K562 (cell line): ENCODE data around the gene PTPRF. TPM values are rescaled to one million over a fixed set of nuclear protein-coding genes. Genes with fewer than 3 reads are reported as not detected.

ENCODE experiments used
- EGR1 ChIP-seq: fragments of 450-650 bp; conservative IDR thresholded peaks from 2 replicates; pipeline ENCODE4 v1.6.1; 2017; ENCODE audit warnings: mild to moderate bottlenecking
- MAZ ChIP-seq, 2 experiments: fragments of 450-650 bp in 1 of 2; sonication (generic) in 1 of 2; formaldehyde crosslinking; IDR thresholded peaks in 1 of 2; conservative IDR thresholded peaks in 1 of 2; 2 replicates each; pipeline versions ENCODE4 v1.4.0 to v1.5.0; 2020; ENCODE audit warnings: mild to moderate bottlenecking in 1 of 2, missing genetic modification reagents in 1 of 2
- PURB ChIP-seq: sonication (generic); formaldehyde crosslinking; IDR thresholded peaks from 2 replicates; pipeline ENCODE4 v1.9.0; 2021; ENCODE audit warnings: low read depth, mild to moderate bottlenecking, missing genetic modification reagents
- ZBTB7A ChIP-seq: IDR thresholded peaks from 2 replicates; pipeline ENCODE4 v1.6.1; 2011; ENCODE audit warnings: low read depth, mild to moderate bottlenecking, low read length, moderate library complexity, borderline replicate concordance; ENCODE audit not compliant: control insufficient read depth
- polyA plus RNA-seq, 8 experiments: library from polyadenylated mRNA; depleted of rRNA in 4 of 8; stranded (reverse) in 5 of 8; unstranded in 3 of 8; fragments of >200 nt; fragmentation: Nextera tagmentation in 2 of 8; fragmentation: Illumina TruSeq in 1 of 8; extraction: Ambion mirVana in 2 of 8; extraction: Trizol in 1 of 8; gene quantifications; 2 replicates each; pipeline versions ENCODE4 v1.2.1 to v1.2.3, GENCODE V29; 2011 to 2014; ENCODE audit warnings: inconsistent platforms in 1 of 8, missing spikeins in 1 of 8
- total RNA-seq, 7 experiments: library from RNA; depleted of rRNA in 6 of 7; stranded (reverse); fragments of >200 nt in 6 of 7; fragmentation: Illumina TruSeq in 2 of 7; extraction: Trizol in 2 of 7; gene quantifications; 2 replicates each; pipeline versions ENCODE4 v1.2.1 to v1.2.3, GENCODE V29; 2011 to 2021; ENCODE audit warnings: low replicate concordance in 1 of 7
- TF ChIP-seq, protein P1 (sequence below), 2 experiments: fragments of 450-650 bp; formaldehyde crosslinking in 1 of 2; IDR thresholded peaks; 2 replicates each; pipeline versions ENCODE4 v1.4.0 to v1.6.1; 2014 to 2020; ENCODE audit warnings: mild to moderate bottlenecking in 2 of 2, borderline replicate concordance in 1 of 2, low read depth in 1 of 2
- TF ChIP-seq, protein P2 (sequence below), 2 experiments: IDR thresholded peaks; 2 replicates each; pipeline ENCODE4 v1.6.1; 2012; ENCODE audit warnings: improper control_type of control experiment in 2 of 2, low read depth in 2 of 2, low read length in 2 of 2, borderline replicate concordance in 1 of 2

Gene PTPRF
- total and polyA plus RNA-seq, 9 of the 15 experiments (the other 6 are each of a cell fraction or from before 2014, with no cell fraction given), result 0.13 to 4.3 (median 1.1) TPM

DNA sequence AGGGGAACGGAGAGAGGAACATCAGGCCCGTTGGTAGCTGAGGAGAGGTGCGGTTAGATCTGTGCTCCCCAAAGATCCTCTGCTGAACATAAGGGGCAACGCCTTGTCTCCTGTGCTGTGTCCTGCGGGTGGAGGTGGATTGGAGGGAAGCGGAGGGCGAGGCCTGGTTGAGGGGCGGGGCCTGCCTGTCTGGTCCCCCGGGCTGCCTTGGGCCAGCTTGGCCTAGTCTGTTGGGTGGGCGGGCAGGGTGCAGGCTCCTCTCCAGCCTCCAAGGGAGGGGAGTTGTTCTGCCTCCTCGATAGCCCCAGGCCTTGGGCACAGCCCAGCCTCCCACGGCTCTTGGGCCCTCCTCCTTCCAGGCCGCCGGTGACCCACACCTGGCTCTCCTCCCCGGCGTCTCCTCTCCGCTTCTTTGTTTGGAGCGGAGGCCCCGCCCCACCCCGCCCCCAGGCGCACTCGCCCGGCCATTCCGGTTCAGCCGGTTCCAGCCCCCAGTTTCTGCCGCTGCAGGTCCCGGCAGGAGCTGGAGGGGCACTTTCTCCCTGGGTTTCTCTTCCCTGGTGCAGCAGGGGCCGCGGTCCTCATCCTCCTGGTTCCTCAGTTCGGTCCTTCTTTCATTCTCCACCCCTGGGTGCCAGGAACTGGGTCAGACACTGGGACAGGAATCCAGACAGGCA lies 19.4 kb downstream of the PTPRF start (continued):
- TF ChIP-seq, protein P1, sequence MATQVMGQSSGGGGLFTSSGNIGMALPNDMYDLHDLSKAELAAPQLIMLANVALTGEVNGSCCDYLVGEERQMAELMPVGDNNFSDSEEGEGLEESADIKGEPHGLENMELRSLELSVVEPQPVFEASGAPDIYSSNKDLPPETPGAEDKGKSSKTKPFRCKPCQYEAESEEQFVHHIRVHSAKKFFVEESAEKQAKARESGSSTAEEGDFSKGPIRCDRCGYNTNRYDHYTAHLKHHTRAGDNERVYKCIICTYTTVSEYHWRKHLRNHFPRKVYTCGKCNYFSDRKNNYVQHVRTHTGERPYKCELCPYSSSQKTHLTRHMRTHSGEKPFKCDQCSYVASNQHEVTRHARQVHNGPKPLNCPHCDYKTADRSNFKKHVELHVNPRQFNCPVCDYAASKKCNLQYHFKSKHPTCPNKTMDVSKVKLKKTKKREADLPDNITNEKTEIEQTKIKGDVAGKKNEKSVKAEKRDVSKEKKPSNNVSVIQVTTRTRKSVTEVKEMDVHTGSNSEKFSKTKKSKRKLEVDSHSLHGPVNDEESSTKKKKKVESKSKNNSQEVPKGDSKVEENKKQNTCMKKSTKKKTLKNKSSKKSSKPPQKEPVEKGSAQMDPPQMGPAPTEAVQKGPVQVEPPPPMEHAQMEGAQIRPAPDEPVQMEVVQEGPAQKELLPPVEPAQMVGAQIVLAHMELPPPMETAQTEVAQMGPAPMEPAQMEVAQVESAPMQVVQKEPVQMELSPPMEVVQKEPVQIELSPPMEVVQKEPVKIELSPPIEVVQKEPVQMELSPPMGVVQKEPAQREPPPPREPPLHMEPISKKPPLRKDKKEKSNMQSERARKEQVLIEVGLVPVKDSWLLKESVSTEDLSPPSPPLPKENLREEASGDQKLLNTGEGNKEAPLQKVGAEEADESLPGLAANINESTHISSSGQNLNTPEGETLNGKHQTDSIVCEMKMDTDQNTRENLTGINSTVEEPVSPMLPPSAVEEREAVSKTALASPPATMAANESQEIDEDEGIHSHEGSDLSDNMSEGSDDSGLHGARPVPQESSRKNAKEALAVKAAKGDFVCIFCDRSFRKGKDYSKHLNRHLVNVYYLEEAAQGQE (IDR thresholded peaks at IDR 0.05; ENCODE audit: borderline replicate concordance), result peak; percentile 86
- TF ChIP-seq, protein P1 (CRISPR knock-in tag; IDR thresholded peaks at IDR 0.05; ENCODE audit: low read depth), result no peak
- TF ChIP-seq EGR1 (peak; percentile 35; the same call in 1 of the 2 replicates), ZBTB7A (peak; percentile 22; the same call in 1 of the 2 replicates), PURB (CRISPR knock-in tag) (no peak), MAZ (CRISPR knock-in tag; conservative IDR thresholded peaks at IDR 0.05 in 1 of 2, IDR thresholded peaks at IDR 0.05 in 1 of 2) (peak in 1 of 2 experiments; percentile 29; a peak in 1 of 4 replicates)
- TF ChIP-seq, protein P2, sequence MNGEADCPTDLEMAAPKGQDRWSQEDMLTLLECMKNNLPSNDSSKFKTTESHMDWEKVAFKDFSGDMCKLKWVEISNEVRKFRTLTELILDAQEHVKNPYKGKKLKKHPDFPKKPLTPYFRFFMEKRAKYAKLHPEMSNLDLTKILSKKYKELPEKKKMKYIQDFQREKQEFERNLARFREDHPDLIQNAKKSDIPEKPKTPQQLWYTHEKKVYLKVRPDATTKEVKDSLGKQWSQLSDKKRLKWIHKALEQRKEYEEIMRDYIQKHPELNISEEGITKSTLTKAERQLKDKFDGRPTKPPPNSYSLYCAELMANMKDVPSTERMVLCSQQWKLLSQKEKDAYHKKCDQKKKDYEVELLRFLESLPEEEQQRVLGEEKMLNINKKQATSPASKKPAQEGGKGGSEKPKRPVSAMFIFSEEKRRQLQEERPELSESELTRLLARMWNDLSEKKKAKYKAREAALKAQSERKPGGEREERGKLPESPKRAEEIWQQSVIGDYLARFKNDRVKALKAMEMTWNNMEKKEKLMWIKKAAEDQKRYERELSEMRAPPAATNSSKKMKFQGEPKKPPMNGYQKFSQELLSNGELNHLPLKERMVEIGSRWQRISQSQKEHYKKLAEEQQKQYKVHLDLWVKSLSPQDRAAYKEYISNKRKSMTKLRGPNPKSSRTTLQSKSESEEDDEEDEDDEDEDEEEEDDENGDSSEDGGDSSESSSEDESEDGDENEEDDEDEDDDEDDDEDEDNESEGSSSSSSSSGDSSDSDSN (IDR thresholded peaks at IDR 0.05; ENCODE audit: borderline replicate concordance in 1 of 2, low read depth in 2 of 2, low read length in 2 of 2), result peak in 1 of 2 experiments; percentile 39; a peak in 1 of 4 replicates
